ENCODE results near the gene MRPL54.

MRPL54 gene

GRCh38 chr19:3766520-3766919 is 4.0 kb downstream of the MRPL54 start:
- no peaks in the 10 kb centered on the region for H3K4me1 ChIP-seq (ENCODE audit: insufficient read depth, poor library complexity, severe bottlenecking)
- TF ChIP-seq CTCF (IDR thresholded peaks at IDR 0.05; ENCODE audit: poor library complexity, severe bottlenecking): no peak
- ATAC-seq (ENCODE audit: low read depth): no peak

GRCh38 chr19:3767050-3767449 is 4.6 kb downstream of the MRPL54 start:
- peaks cover 8% of the 10 kb centered on the region; the same call in 1 of the 2 replicates for H3K36me3 ChIP-seq (ENCODE audit: low read depth)
- no peaks in the 10 kb centered on the region for H3K9me3 ChIP-seq (ENCODE audit: severe bottlenecking)
- TF ChIP-seq CTCF (IDR thresholded peaks at IDR 0.05; ENCODE audit: poor library complexity, severe bottlenecking): no peak
- no peak for ATAC-seq (ENCODE audit: low read depth)
- no peak for DNase-seq (ENCODE audit: low spot score)
- H3K4me1 ChIP-seq (ENCODE audit: insufficient read depth, poor library complexity, severe bottlenecking): no peaks in the 10 kb centered on the region
- H3K4me3 ChIP-seq (ENCODE audit: severe bottlenecking): no peak overlapping the region
- no peaks in the 10 kb centered on the region for H3K27me3 ChIP-seq (ENCODE audit: insufficient read depth, poor library complexity, severe bottlenecking)
- no peak overlapping the region for H3K27ac ChIP-seq (ENCODE audit: poor library complexity, severe bottlenecking)

More at GRCh38 chr19:3766520-3766919, 4.0 kb downstream of the MRPL54 start:
- no peak overlapping the region for H3K27ac ChIP-seq (ENCODE audit: poor library complexity, severe bottlenecking)
- no peak overlapping the region for H3K4me3 ChIP-seq (ENCODE audit: severe bottlenecking)
- H3K9me3 ChIP-seq (ENCODE audit: severe bottlenecking): no peaks in the 10 kb centered on the region
- peaks cover 8% of the 10 kb centered on the region; the same call in 1 of the 2 replicates for H3K36me3 ChIP-seq (ENCODE audit: low read depth)
- H3K27me3 ChIP-seq (ENCODE audit: insufficient read depth, poor library complexity, severe bottlenecking): no peaks in the 10 kb centered on the region
- DNase-seq (ENCODE audit: low spot score): no peak

- Histone ChIP-seq H3K4me3 (ENCODE audit: severe bottlenecking) (no peak overlapping the region), H3K36me3 (ENCODE audit: low read depth) (peaks cover 8% of the 10 kb centered on the region; the same call in 1 of the 2 replicates), H3K9me3 (ENCODE audit: severe bottlenecking) (no peaks in the 10 kb centered on the region), H3K4me1 (ENCODE audit: insufficient read depth, poor library complexity, severe bottlenecking) (no peaks in the 10 kb centered on the region), H3K27ac (ENCODE audit: poor library complexity, severe bottlenecking) (no peak overlapping the region), H3K27me3 (ENCODE audit: insufficient read depth, poor library complexity, severe bottlenecking) (no peaks in the 10 kb centered on the region)
- ATAC-seq (ENCODE audit: low read depth): no peak
- no peak for TF ChIP-seq CTCF (IDR thresholded peaks at IDR 0.05; ENCODE audit: poor library complexity, severe bottlenecking)
- no peak for DNase-seq (ENCODE audit: low spot score)
These were observed 5.7 kb downstream of the MRPL54 start for GRCh38 chr19:3768015-3768747.

GRCh38 chr19:3768748-3769099 is 6.2 kb downstream of the MRPL54 start:
- Histone ChIP-seq H3K27me3 (ENCODE audit: insufficient read depth, poor library complexity, severe bottlenecking) (no peaks in the 10 kb centered on the region), H3K36me3 (ENCODE audit: low read depth) (peaks cover 8% of the 10 kb centered on the region; the same call in 1 of the 2 replicates)
- no peak for TF ChIP-seq CTCF (IDR thresholded peaks at IDR 0.05; ENCODE audit: poor library complexity, severe bottlenecking)

GRCh38 chr19:3769494-3769893 is 7.0 kb downstream of the MRPL54 start:
- DNase-seq (ENCODE audit: low spot score) (no peak), ATAC-seq (ENCODE audit: low read depth) (no peak)
- no peak overlapping the region for H3K4me3 ChIP-seq (ENCODE audit: severe bottlenecking)
- no peaks in the 10 kb centered on the region for H3K9me3 ChIP-seq (ENCODE audit: severe bottlenecking)
- no peak for TF ChIP-seq CTCF (IDR thresholded peaks at IDR 0.05; ENCODE audit: poor library complexity, severe bottlenecking)
- no peaks in the 10 kb centered on the region for H3K4me1 ChIP-seq (ENCODE audit: insufficient read depth, poor library complexity, severe bottlenecking)
- peaks cover 8% of the 10 kb centered on the region; the same call in 1 of the 2 replicates for H3K36me3 ChIP-seq (ENCODE audit: low read depth)
- H3K27ac ChIP-seq (ENCODE audit: poor library complexity, severe bottlenecking): no peak overlapping the region
- no peaks in the 10 kb centered on the region for H3K27me3 ChIP-seq (ENCODE audit: insufficient read depth, poor library complexity, severe bottlenecking)

More at GRCh38 chr19:3768748-3769099, 6.2 kb downstream of the MRPL54 start:
- Histone ChIP-seq H3K9me3 (ENCODE audit: severe bottlenecking) (no peaks in the 10 kb centered on the region), H3K4me3 (ENCODE audit: severe bottlenecking) (no peak overlapping the region), H3K27ac (ENCODE audit: poor library complexity, severe bottlenecking) (no peak overlapping the region), H3K4me1 (ENCODE audit: insufficient read depth, poor library complexity, severe bottlenecking) (no peaks in the 10 kb centered on the region)
- ATAC-seq (ENCODE audit: low read depth) (no peak), DNase-seq (ENCODE audit: low spot score) (no peak)
